A549 treated with AZD9567 at 1 μM for 4 hours (cell line): ENCODE results near the gene SPOCK2. TPM values are rescaled to one million over a fixed set of nuclear protein-coding genes. Genes with fewer than 3 reads are reported as not detected.

Experiments
- total RNA-seq: library from RNA; stranded (reverse); fragments of 200-300 nt; extraction: Qiagen RNA extraction; gene quantifications from 5 replicates; pipeline ENCODE4 v1.2.3, GENCODE V29; 2022; ENCODE audit not compliant: insufficient read depth

Gene SPOCK2, protein sequence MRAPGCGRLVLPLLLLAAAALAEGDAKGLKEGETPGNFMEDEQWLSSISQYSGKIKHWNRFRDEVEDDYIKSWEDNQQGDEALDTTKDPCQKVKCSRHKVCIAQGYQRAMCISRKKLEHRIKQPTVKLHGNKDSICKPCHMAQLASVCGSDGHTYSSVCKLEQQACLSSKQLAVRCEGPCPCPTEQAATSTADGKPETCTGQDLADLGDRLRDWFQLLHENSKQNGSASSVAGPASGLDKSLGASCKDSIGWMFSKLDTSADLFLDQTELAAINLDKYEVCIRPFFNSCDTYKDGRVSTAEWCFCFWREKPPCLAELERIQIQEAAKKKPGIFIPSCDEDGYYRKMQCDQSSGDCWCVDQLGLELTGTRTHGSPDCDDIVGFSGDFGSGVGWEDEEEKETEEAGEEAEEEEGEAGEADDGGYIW
- 0.34 to 0.59 TPM (median 0.42 TPM) in 5 replicates for total RNA-seq

DNA sequence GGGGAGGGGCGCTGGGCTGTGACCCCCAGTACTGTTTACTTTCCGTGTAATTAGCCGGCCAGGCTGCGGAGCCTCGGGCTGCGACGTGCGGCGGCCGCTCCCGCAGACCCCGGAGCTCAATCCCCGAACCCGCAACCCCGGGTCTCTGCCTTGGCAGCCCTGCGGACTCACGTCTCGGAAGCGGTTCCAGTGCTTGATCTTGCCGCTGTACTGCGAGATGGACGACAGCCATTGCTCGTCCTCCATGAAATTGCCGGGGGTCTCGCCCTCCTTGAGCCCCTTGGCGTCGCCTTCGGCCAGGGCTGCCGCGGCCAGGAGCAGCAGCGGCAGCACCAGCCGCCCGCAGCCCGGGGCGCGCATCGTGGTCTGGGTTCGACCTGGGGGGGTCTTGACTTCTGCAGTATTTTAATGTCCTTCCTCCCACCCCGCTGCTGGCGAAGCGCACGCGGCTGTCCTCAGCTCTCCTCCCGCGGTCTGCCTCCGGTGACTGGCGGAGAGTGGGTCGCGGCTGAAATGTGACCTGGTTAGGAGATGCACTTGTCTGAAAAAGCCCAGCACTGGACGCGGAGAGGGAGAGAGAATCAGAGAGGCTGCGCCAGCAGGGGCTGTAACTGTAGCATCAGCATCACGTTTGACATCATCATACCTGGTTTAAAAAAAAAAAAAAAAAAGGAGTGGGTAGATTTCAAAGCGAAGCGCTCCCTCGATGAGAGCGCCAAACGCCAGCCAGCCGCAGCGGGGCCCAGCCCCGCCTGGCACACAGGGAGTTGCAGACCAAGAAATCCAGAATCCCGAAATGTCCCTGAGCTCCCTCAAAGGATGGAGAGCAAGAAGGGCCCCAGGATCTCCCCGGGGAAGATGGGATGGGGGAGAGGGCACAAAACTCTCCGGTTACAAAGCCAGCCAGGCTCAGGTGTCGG, at the start of gene SPOCK2:
Gene SPOCK2 (minus strand): TSS at position 583 of the 920 bp plus-strand sequence. CDS start 223 bp downstream, at position 360.

Other genes starting within 250 kb of the SPOCK2 start
- 851 to 946 TPM (median 887 TPM) in 5 replicates for gene PSAP, start 237.3 kb downstream of the SPOCK2 start, total RNA-seq
- 39.2 to 46.8 TPM (median 43.9 TPM) in 5 replicates for gene CHST3, start 124.2 kb downstream of the SPOCK2 start, total RNA-seq
- gene ANAPC16, start 127.5 kb upstream of the SPOCK2 start, total RNA-seq, result 86.0 to 92.7 TPM (median 91.3 TPM) in 5 replicates
- gene ASCC1, start 127.7 kb upstream of the SPOCK2 start, total RNA-seq, result 31.5 to 44.7 TPM (median 33.6 TPM) in 5 replicates
- 264 to 345 TPM (median 332 TPM) in 5 replicates for gene DDIT4, start 185.4 kb upstream of the SPOCK2 start, total RNA-seq